NCI-H226 (cell line): ENCODE measurements around the gene DCST1.
A peak's percentile ranks its signal among the peaks of the same experiment; 100 is the strongest.

ENCODE experiments used
- DNase-seq: peaks from one replicate; pipeline ENCODE4 v3.0.0-alpha.2; 2015

DCST1 gene

DNA sequence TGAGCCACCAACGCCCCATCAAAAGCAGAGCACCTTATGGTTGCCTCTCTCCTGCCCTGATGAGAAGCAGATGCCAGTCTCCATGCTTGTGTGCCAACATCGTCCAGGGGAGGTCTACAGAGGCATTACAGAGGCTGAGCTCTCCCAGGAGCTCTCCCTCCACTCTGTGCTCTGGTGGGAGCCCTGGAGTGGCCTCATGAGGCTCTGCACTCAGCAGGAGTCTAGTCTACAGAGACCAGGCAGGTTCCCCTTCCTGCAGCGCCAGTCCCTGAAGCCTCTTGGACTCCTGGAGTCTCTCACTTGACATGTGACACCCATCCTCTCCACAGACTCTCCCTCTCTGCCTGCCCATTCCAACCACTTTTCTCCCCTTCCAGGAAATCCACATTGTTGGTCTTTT, 3.4 kb downstream of the DCST1 start:
- DNase-seq: no peak

DNA sequence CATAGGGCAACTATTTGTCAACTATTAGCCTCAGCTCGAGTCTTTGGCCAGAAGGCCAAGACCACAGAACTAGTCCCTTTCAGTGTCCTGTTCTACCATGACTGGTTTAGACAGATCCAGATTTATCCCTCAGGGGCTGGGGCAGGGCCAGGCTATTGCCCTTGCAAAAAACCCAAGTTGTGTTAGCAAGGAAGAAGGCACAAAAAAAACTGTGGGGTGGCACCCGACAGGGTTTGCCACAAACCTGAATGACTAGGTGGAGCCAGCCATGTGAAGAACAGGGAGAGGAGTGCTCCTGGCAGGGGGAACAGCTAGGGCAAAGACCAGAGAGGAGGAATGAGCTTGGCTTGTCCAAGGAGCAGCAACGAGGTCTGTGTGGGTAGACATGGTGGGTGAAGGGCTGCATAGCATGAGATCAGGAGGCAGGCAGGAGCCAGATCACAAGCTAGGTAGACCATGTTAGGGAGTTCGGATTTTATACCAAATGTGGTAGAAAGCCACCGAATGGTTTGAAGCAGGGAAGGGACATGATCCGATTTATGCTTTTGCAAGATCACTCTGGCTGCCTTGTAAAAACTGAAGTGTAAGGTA, 4.3 kb downstream of the DCST1 start:
- DNase-seq: no peak

DNA sequence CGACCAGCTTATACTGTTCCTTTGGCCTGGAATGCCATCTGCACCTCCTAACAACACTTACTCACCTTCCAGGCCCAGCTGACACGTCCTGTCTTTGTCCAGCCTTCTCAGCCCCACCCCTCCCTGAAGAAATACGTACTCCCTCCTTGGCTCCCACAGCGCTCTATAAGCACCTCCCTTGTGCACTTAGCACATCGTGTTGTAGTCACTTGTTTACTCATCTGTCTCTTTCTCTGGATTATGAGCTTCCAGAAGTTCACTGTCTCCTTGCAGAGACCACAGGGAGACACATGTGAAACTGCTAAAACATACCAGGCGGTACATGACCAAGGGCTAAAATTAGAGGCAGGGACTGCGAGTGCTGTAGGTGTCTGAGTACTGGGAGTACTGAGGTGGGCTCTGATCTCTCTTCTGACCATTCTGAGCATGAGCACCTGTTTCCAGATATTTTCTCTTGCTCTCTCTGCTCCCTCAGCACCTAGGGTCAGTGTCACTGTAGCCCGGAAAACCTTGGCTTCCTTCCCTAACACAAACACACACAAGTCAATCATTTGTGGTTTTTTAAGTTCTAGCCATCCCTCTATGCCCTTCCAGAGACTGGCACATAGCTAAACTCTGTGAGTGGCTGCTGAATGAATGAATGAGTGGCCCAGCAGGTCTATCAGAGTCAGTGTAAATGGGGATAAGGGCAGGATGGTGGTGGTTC, 5.1 kb downstream of the DCST1 start:
- DNase-seq: peak; percentile 65

DNA sequence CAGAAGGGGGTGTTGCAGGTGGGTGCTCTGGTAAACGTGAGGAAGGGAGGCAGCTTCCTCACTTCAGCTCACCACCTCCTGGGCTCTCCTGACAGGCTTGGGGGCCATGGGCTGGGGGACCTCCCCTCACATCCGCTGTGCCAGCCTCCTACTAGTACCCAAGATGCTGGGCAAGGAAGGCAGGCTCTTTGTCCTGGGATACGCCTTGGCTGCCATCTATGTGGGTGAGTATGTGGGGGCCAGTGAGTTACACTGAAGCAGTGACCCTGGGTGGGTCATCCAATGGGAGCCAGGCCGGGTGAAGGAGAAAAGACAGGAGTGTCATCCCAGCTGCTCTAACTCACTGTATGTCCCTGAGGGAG, 5.7 kb downstream of the DCST1 start:
- DNase-seq: no peak

DNA sequence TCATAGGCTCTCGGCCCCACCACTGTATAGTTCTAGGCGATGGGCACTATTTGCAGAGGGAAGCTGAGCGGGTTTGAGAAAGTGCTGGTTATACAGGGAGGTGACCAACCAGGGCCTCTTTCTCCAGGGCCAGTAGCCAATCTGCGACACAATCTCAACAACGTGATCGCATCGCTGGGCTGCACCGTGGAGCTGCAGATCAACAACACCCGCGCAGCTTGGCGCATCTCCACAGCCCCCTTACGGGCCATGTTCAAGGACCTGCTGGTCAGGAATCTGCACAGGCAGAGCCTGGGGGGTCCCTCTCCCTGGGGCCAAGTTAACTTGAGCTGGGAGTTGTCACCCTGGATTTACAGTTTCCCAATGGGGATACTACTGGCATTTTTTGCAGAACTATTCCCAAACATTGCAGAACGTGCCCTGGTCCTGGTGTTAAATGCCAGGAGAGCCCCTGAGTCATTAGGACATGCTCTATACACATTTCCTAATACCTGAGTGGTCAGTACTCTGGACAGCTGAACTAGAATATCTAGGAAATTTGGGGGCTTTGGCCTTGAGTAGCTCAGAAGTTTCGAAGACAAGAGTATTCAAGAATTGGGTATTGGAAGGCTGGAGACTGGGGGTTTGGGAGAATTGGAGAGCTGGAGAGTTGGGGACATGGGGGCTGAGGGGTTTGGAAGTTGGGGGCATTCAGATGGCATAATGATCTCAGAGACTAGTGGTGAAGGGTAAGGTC, 6.9 kb downstream of the DCST1 start:
- DNase-seq: no peak

DNA sequence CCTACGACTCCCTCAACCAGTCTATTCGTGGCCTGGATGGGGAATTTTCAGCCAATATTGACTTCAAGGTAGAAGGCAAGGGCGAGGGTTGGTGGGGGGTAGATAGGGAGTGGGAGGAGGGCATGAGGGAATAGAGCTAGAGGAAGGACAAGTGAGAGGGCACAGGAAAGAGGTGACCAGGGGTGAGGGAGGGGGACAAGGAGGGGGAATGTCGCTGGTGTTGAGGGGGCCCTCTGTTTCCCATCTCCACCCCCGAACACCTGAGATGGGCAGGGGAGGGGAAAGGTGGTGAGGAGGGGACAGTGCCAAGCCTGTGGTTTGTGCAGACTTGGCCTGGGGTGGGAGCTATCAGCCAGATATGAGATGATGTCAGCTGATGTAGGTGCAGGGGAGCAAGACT, 9.2 kb downstream of the DCST1 start:
- no peak for DNase-seq

DNA sequence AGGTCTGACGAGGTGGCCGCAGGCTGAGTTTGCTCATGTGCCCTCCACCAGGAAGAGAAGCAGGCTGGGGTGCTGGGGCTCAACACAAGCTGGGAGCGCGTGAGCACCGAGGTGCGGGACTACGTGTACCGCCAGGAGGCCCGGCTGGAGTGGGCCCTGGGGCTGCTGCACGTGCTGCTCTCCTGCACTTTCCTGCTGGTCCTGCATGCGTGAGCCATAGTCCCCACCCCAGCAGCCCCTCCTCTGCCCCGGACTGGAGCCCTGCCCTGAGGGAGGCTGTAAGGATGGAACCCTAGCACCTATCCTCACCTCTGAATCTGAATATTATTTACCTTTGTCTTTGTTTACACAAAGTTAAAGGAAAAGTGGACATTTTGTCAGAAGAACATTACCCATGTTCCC, 9.7 kb downstream of the DCST1 start:
- DNase-seq: no peak

DNA sequence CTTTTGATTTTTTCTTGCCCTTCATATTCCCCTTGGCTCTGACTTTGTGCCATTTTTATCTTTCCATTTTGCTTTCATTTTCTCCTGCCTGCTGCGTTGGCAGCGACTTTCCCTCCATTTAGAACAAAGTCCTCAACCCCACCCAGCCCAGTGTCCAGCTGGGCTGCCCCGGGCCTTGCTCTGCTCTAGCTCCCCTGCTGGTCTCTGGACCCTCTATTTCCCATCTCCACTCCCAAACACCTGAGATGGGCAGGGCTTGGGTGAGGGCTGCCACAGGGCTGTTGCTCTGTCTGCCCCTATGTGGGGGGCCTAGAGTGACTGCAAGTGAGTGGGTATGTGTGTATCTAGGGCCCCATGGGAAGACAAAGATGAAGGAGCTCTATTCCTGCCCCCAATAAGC, 10.2 kb downstream of the DCST1 start:
- no peak for DNase-seq

DNA sequence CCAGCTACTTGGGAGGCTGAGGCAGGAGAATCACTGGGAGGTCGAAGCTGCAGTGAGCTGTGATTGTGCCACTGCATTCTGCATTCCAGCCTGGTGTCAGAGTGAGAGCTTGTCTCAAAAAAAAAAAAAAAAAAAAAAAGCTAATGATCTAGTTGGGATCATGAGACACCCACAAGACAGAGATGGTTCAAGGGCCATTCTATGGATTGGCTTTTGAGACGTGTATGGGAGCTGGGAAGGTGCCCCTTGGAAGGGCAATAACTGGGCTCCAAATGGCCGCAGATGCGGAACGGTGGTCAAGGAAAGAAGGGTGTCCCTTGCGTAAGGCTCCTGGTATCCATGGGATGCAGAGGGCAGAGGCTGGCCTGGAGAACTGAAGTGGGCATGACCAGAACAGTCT, 10.7 kb downstream of the DCST1 start:
- DNase-seq: no peak

DNA sequence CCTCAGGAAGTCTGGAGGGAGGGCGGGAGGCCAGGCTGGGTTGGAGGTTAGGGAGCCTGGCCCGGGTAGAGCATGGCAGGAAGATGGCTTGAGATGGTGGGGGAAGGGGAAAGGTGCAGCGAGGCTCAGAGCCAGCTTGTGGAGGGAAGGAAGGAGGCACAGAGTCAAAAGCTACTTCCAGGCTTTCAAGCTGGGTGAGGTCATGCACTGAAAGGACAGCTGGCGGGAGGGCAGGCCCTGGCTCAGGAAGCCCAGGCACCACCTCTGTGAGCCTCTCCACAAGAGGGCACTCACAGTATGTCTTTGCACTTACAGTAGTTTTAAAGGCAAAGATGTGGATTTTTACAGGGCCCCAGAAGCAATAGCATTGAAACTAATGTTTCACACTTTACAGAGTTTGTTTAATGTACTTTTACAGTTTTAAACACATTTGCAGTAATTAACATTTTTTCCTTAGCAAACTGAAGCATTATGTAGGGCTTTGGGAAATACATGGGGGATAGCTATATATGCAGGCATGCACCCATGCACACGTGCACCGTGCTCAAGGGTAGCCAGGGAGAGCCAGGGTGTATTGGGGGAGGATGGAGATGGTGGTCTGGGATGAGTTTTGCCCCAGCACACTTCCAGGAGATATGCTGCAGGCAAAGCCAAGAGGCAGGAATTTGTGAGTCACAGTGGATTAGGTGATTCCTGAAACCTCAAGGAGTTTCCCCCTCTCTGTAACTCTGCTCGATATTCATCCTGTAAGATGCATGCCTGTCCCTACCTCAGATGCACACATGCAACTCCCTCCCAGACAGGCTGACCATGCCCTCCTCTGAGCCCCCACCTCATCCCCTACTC, 11.4 kb downstream of the DCST1 start:
- DNase-seq: peak; percentile 77

DNA sequence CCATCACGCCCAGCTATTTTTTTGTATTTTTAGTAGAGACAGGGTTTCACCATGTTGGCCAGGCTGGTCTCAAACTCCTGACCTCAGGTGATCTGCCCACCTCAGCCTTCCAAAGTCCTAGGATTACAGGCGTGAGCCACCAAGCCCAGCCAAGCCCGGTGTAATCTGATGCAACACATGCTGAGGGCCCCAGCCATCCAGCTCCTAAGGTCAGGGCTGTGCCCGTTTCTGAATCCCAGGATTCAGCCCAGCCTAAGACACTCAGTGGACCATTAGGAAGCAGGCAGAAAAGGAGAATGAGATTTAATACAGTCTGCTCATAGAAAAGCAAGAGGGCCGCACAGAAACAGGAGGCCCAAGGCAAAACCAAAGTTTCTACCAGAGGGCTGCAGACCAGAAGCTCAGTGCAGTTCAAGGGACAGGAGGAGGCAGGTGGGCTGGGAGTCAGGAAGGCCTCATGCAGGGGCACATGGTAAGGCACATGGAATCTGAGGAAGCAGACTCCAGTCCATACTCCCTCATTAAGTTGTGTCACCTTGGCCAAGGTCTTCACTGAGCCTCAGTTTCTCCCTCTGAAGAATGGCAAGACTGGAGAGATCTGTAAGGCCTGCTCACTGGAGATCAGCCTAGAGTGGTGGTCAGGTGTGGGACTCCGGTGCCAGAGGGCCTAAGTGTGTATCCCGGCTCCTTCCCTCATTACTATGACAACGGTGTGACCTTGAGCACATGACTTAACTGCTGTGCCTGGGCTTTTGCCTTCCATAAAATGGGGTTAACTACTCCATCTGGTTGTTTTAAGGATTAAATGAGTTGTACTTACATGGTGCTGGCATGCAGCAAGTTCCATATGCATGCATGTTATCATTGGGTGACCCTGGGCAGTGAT, 15.1 kb downstream of the DCST1 start:
- no peak for DNase-seq

DNA sequence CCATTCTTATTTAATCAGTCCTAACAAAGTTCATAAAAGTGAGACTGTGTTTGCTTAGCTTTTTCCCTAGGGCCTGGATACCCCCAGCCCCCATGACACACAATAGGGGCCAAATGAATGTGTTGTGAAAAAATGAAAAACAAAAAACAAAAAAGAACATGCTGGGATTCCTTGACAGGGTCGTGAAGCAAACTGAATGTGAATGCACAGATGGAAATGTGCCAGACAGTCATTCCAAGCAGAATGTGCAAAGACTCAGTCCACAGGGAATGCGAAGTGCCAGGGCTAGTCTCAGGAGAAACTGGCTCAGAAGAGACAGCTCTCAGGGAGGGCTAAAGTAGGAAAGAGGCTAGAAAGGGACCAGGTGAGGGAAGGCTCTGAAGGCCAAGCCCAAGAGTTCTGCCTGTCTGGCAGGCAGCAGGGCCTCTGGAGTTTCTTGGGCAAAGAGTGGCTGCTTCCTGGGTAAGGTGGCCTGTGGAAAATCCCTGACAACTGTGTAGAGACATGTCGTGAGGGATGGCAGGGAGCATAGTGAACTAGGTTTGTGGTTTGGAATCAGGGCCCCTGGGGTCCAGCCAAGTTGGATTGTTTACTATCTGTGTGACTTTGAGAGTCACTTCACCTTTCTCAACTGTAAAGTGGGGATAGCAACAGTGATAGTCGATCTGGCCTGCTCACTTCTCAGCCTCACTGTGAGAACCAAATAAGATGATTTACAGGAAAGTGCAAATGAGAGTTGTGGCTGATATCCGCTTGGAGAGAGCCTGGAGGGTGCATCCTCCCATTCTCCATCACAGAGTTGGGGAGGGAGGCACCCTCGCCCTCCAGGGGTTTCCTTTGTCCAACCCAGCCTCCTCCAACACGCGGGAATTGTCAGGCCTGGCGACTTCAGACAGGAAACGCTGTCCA, 16.3 kb downstream of the DCST1 start:
- peak; percentile 56 for DNase-seq

DNA sequence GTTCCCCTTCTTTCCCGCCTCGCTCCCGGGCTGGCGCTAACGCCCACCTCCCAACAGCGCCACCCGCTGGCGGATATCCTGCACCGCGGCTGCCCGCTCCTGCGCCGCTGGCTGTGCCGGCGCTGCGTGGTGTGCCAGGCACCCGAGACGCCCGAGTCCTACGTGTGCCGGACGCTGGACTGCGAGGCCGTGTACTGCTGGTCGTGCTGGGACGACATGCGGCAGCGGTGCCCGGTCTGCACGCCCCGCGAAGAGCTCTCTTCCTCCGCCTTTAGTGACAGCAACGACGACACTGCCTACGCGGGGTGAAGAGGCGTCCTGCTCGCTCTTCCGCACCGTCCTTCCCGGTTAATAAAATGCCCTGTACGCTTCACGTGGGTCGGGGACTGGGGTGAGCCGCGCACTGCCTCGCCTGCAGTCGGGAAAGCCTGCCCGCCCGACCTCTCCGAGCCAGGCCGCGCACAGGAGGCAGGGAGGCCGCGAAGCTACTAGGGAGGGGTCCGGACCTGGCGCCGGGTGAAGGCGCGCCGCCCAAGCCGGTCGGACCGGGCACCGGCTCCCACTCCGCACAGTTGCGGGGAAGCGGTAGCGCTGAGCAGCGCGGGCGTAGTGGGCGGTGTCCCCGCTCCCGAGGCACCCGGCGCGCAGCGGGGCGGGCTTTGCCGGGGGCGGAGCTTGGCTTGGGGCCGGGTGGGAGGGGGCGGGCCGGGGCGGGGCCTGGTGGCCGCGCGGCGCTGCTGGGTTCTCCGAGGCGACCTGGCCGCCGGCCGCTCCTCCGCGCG, 17.1 kb downstream of the DCST1 start, which contains the start of gene ADAM15:
Gene ADAM15 (plus strand): TSS at position 757 of the 782 bp plus-strand sequence. CDS start 71 bp downstream, outside the sequence.
- peak; percentile 75 for DNase-seq

DNA sequence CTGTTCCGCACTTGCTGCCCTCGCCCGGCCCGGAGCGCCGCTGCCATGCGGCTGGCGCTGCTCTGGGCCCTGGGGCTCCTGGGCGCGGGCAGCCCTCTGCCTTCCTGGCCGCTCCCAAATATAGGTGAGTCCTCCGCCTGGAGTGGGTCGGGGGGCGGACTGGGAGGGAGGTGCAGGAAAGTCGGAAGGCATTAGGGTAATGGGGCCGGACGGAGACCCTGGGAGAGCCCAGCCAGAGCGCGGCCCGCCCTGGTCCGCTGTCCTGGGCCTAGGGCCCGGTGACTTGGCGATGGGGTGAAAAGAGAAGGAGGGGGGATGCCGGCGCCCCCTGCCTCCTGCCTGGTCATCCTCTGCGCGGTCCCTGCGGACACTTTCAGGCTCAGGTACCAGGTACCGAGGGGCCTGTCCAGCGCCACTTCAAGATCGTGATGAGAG, 17.7 kb downstream of the DCST1 start:
- no peak for DNase-seq

DNA sequence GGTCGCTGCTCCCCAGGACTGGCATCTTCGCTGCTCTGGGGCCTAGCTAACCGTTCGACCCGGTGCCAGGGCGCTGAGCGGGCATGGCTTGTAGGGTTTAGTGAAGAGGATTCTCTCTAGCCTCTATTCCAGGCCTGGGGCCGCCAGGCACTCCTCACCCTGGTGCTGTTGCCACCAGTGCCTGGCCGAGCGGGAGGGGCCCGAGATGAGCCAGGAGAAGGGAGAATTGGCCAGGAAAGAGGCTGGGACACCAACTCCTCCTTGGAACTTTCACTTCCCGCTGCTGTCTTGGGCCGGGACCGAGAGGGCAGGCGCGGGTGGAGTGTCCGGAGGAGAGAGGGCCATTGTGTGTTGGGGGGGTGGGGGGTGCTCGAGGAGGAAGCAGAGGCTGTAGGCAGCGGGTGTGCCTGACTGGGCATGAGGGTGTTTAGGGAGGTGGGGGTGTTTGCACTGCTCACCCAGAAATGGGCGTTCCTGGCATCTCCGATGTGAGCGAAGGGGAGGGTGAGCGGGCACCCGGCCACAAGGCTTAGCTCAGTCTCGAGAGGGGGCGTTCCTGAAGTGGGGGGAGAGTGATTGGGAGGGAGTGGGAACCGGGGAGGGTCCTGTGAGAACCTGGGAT, 18.3 kb downstream of the DCST1 start:
- peak; percentile 74 for DNase-seq

DNA sequence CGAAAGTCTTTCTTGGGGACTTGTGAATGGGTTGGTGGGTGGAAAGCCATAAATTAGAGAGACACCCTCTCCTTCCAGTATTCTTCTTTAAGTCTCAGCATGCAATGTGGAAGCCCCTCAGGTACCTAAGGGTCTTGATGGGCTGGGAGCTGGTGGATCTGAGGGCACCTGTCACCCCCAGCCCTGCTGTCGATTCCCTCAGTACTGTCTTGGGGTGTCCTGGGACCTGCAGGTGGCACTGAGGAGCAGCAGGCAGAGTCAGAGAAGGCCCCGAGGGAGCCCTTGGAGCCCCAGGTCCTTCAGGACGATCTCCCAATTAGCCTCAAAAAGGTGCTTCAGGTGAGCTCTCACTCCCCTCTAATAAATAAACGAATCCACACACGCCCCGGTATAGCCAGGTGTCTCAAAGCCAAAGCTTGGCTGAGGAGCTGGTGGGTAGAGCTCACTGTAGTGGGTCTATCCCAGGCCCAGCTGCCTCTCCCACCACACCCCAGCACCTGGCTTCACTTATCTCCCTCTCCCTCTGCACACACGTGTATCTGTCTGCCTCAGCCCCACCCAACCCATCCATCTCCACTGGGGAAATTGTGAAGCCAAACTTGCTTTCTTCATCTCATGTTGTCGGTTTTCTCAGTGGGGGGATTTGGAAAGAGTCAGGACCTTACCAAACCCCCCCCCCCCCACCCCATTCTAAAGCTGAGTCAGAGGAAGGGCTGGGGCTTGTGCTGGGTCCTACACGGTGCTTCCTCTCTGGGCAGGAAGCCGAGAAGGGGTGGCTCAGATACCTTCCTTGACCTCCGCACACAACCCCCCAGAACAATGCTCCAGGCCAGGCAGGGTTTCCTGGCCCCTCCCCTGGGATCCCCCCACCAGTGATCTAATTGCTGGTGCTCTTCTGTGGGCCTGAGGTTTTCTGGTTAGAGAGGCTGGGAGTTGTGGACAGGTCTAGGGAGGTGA, 19.1 kb downstream of the DCST1 start:
- DNase-seq: peak; percentile 61

DNA sequence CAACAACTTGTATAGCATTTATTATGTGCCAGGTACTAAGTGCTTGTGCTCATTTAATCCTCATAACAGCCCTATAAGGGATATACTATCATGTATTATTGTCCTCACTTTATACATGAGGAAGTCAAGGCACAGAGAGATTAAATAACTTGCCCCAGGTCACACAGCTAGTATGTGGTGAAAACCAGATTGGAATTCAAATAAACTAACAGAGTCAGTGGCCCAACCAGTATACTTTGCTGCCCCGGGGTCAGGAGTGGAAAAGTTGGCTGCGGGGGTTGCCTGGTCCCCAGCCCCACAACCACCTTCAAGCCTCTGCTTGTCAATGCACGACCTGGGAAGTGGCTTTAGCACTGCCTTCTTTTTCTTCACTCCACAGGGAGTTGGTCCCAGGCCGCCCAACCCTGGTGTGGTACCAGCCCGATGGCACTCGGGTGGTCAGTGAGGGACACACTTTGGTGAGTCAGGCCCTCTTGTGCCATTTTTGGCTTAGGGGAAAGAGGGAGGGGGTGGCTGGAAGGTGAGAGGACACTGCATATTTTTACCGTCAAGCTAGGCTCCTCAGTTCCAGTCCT, 20.0 kb downstream of the DCST1 start:
- no peak for DNase-seq

DNA sequence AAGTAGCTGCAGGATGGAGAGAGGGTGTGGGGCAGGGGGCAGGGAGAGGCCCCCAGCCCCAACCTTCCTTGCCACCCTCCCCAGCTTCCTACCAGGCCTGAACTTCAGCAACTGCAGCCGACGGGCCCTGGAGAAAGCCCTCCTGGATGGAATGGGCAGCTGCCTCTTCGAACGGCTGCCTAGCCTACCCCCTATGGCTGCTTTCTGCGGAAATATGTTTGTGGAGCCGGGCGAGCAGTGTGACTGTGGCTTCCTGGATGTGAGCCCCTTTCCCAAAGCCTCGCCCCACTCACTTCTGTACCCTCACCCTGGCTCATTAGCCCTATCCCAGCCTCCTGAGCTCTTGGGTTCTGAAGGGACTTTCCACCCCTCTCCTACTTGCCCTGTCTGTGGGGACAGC, 23.5 kb downstream of the DCST1 start:
- no peak for DNase-seq
